Loucy (cell line): ENCODE measurements around the gene PRKCE.

Source experiments
- CTCF ChIP-seq: fragments of 200-600 bp; sonication (generic); conservative IDR thresholded peaks from 2 replicates; pipeline ENCODE4 v1.5.1; 2014; ENCODE audit warnings: mild to moderate bottlenecking, antibody characterized with exemption, low read length
- EZH2phosphoT487 ChIP-seq: fragments of 200-600 bp; IDR thresholded peaks from 2 replicates; pipeline ENCODE4 v1.6.1; 2018; ENCODE audit warnings: antibody characterized with exemption, mild to moderate bottlenecking, moderate library complexity, borderline replicate concordance

DNA sequence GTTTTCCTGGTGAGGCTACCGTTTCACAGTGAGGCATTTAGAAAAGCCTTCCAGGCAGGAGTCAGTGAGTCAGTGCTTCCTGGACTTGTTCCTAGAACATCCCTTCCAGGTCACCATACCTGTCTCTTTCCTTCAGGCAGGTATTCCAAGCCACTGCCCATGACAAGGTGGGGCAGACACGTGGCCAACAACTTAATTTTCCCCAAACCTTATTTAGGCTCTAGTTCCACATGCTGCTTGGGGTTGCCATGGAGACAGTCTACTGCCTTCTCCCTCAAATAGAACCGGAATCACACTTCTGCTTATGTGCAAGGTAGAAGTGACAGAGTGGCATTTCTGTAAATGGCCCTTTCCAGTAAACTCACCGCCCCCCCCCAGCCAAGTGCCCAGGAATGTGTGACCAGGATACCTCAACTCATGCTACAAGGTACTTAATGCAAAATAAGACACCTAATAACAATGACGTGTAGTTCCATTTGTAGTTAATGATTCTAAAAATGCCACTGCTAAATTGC is 258.3 kb downstream of the PRKCE start:
- TF ChIP-seq CTCF (no peak), EZH2phosphoT487 (no peak)
